WTC11 (cell line): ENCODE measurements around the gene AURKB.

Source experiments
- RORB ChIP-seq: fragments of 250-450 bp; sonication (Bioruptor Pico); IDR thresholded peaks from 2 replicates; pipeline ENCODE4 v1.9.0; 2021; ENCODE audit warnings: mild to moderate bottlenecking
- USF1 ChIP-seq: sonication (generic); formaldehyde crosslinking; IDR thresholded peaks from 2 replicates; pipeline ENCODE4 v1.8.0; 2022; ENCODE audit warnings: mild to moderate bottlenecking, missing genetic modification reagents
- ZNF232 ChIP-seq: sonication (generic); formaldehyde crosslinking; IDR thresholded peaks from 2 replicates; pipeline ENCODE4 v1.8.0; 2022; ENCODE audit warnings: mild to moderate bottlenecking, missing genetic modification reagents

- no peak for TF ChIP-seq ZNF232 (CRISPR knock-in tag)
- TF ChIP-seq RORB, result no peak
- TF ChIP-seq USF1 (CRISPR knock-in tag), result no peak
Observed at GRCh38 chr17:8204761-8205555, 5.4 kb downstream of the AURKB start.
